HG03521 (cell line): ENCODE measurements around the gene JCAD.

ENCODE experiments used
- ATAC-seq: cut with Tn5 transposase; IDR thresholded peaks from one replicate; pipeline ENCODE4 v1.9.1; 2021; ENCODE audit warnings: mild to moderate bottlenecking, moderate library complexity; ENCODE audit not compliant: unreplicated experiment

The JCAD gene

DNA sequence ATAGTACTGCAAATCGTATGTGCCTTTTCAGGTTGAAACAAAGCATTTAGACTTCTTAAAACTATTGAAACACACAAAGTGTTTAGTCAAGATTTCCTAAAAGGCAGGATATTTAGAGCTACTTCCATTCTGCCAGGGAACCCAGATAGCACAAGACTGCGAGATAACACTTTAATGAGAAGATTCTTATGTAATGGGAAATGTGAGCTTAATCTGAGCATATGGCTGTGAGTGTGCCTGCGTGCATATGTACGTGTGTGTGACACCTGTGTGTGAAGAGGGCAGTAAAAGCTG is 14.3 kb upstream of the JCAD start:
- ATAC-seq: no peak

DNA sequence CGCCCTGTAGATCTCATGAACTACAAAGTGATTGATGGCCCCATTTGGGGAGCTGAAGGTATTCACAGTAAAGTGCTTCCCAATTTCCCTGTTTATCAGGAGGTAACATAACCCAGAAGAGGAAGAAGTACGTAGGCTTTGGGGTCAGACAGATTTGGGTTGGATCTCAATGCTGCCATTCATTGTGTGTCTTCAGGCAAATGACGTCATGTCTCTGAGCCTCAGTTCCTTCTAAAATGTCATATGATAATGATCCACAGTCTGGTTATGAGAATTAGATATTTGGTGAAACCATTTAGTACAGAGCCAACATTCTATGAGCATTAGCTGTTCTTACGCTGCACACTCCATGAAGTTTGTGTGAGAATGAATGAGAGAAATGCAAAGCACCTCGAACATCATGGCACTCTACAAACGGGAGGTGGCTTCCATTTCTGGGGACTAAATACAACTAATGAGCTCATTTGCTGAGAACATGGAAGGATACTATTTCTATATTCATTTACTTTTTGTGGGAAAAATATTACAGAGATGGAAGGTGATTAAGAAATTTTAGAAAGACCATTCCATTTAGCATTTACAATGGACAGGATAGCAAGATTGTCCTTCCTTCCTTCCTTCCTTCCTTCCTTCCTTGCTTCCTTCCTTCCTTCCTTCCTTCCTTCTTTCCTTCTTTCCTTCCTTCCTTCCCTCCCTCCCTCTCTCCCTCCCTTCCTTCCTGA is 13.8 kb upstream of the JCAD start:
- no peak for ATAC-seq

DNA sequence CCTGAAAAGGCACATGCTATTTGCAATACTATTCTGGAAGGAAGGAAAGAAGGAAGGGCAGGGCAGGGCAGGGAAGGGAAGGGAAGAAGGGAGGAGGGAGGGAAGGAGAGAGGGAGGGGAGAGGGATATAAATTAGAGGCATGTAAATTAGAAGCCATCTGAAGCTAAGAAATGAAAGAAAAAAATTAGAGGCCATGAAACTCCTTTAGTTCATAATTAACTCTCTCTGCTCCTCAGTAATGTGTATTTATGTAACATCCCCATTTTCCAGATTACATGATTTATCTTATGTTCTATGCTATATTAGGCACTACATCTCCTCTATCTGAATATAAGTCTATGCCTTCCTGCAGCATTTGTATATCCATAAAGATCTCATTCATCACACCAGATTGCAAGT is 12.7 kb upstream of the JCAD start:
- ATAC-seq: no peak

DNA sequence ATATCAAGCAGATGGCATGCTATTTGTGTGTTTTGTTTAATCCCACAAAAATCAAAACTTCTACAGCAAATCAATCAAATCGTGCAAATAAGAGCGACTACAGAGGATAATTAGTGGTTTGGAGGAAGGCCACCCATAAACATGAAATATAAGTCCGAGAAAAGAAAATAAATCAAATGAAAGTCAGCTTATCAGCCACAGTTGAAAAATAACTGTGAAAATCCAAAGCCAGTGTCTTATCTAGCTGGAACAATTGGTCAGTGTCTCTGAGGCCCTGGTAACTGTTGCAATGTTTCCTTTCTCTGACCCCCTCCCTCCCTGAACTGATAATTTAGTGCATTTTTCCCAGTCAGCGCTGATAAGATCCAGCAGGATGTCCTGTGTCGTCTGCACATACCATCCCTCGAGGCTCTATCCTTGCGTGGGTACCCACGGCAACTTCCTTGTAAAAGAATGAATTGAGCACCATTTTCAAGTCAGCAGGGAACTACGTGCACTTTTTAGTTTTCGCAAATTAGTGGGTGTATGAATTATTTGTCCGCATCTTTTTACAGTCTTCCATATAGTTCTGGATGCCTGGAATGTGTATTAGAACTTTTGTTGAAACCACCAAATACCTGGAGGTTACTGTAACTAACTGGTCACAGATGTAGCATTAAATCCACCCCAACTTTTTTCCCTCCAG is 10.8 kb upstream of the JCAD start:
- ATAC-seq: no peak

DNA sequence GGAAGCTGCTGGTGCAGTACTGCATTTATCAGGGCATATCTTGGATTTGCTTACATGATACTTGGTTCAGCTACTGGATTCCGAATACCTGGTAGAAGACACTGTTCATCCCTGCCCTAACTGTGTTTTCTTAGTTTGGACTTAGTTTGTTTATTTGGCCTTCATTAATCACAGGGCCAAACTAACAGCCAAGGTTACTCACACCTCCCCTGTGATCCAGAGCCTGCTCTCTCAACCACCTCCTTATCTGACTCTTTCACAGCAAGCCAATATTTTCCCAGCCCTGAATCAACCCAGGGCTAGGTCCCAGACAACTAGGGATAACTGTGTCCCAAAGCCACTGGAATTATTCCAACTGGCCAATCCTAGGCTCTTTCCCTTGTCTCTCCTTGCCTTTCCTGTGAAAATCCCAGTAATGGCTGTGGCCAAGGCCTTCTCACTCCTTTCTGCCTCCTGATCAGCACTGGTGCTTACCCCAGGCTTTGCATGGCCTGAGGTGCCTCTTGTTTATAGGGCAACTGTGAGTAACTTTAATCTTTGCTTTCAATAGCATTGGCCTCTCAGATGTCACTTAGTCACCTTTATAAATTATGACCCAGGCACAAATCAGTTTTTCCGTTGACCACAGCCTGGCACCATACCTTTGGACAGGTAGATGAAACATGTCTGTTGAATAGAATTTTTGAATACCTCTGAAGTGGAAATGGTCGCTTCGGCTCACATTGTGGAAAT is 9.3 kb upstream of the JCAD start:
- no peak for ATAC-seq

DNA sequence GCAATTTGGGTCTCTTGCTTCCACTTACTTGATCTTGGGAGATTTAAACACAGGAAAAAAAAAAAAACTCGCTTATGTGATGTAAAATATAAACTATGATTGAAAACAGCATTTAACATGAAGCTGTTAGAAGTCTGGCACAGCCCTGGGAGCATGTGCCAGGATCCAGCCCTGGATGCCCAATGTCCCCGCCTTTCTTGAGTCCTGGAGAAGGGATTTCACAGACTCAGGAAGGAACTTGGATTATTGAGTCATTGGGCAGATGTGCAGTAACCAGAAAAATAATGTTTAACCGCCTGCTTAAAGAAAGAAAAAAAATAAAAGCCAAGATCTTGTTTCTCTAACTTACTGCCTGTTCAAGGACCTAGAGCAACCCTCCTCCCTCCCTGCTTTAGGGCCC is 3.7 kb upstream of the JCAD start:
- ATAC-seq: no peak

DNA sequence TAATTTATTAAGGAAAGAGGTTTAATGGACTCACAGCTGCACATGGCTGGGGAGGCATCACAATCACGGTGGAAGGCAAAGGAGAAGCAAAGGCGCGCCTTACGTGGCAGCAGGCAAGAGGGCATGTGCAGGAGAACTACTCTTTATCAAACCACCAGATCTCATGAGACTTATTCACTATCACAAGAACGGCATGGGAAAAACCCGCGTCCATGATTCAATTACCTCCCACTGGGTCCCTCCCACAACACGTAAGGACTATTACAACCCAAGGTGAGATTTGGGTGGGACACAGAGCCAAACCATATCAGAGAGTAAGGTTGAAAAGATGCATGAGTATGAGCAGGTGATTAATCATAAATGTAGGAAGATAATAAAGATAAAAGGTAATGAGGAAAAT is 3.2 kb upstream of the JCAD start:
- no peak for ATAC-seq

DNA sequence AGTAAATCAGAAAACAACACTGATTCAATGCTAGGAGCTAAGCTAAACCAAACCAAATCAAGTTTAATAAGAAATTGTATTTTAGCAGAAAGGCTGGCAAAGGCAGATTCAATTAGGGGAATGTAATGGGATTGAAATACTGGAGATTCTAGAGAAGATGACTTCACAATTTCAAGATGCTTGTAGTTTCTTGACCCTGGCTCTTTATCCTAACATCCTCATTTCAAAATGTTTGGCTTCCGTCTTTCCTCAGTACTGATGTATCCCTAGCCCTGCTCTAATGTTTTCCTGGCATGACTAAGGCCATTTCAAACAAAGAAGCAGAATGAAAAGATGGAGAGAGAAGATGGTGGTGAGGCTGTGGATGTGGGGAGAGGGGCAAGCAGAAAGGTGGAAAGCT is 2.7 kb upstream of the JCAD start:
- no peak for ATAC-seq

DNA sequence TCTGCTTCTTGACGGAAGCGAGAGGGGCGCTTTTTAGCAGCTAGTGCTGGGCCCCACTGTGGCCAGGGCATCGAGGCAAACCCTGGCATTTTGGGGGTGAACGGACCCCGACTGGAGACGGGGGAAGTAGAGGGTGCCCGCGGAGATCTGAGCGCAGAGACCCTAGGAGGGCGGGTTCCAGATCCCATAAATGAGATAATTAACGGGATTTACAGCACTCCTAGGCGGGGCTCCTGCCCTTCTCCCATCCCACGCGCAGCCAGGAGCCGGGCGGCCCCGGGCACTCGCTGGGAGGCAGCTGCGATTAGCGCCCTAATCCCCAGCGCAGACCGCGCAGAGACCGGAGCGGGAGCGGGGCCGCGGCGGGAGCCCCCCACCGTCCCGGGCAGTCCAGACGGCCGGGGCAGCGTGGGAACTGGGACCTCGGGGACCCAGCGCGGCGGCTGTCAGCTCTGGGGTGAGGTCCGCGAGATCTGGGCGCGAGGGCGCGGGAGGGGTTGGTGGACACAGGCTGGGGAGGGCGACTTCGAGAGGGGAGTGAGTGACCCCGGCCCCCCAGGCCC is 735 bp downstream of the JCAD start:
- no peak for ATAC-seq

DNA sequence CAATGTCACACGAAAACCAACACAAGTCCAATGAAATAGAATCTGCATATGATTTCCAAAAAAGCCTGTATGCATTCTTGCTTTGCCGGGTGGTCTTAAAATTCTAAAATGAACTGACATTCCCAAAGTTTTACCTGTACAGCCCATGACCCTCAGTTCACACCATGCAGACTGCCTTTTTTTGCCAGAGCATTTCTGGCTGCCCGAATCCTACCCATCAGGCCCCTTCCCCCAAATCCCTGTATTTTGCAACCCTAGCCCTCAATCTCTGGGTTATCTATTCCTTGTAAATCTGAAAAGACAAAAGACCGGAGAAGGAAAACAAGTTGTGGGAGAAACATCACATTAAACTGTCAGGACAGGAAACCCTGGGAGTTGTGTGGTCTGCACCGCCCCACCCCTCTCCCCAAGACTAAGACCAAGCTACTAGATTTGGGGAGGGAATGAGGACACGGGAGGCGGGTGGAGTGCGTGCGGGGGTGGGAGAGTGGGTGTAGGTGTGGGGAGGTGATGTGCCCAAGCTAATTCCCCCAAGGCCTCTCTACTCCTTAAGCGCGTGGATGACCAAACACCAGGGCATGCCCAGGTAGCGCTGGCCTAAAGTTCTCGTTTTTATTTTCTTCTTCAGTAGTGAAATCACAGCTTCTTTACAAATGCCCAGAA is 1.4 kb downstream of the JCAD start:
- no peak for ATAC-seq

DNA sequence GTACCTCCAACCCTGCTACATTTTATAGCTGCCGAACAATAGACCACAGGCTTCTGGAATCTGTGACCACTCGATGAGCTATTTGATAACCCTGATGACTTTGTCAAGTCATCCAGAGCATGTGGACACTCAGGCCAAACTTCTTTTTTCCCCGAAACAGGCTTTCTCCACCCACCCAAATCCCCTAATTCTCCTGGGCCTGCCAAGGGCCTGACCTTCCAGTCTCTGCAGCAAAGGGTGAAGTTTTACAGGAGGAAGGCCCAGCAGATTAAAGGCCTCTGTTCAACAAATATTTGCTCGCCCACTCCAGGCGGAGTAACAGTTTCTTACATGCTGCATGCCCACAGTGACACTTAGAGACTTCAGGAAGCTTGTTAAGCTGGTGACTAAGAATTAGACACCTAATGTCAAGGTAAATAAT is 2.0 kb downstream of the JCAD start:
- no peak for ATAC-seq

DNA sequence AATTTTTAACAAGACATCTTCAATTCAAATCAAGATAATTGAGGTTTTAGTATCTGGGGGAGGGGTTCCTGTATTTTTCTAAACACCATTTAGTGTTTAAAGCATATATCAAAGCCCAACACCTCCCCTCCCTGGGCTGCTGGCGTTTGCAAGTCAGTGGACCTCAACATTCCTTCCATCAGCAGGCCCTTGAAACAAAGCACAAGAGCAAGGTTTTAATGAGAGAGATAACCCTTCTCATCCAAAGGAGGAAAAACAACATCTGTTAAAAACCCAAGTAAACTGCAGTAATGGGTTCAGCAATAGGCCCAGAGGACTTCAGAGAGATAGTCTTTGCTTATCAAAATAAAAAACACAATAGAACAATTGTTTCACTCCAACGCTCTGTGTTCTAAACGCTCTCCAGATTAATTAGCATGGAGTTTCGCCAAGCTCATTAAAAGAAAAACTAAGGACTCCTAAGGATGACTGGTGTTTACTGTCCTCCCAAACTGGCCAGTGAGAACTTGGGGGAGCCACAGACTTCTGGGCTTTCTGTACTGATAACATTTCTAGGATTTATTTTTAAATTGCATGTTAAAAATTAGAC is 2.5 kb downstream of the JCAD start:
- ATAC-seq: no peak

DNA sequence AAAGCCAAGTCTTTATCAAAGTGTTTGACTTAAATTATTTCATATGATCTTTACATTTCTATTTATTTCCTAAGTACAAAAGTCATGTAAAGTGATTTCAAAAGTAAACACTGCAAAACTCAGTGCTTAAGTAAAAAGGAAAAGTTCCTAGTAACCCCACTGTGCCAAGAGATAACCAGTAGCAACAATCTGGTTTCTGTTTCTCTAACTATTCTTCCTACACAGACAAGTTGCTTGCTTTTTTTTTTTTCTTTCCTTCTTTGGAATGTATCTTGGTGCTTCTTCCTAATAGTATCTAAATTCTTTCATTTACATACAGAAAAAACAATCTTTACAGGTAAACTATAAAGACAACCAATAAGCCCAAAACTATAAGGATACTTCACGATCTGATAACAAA is 3.1 kb downstream of the JCAD start:
- no peak for ATAC-seq

DNA sequence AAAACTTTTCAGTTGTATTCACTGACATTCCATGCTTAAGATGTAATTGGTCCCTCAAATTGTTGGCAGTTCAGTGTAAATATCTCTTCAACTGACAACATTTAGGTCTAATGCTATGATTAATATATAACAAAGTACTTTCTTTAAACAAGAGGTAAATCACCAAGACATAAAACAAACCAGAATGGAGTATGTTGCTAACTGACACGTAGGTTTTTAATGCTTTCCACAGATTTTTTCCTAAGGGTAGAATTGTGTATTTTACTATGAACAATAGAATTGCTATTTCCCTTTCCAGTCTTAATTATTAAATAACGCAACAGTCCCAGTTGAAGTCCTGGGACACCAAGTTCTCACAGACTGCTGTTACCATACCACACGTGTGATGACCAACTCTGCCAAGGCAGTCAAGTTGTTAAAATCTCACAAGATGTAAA is 4.1 kb downstream of the JCAD start:
- no peak for ATAC-seq

DNA sequence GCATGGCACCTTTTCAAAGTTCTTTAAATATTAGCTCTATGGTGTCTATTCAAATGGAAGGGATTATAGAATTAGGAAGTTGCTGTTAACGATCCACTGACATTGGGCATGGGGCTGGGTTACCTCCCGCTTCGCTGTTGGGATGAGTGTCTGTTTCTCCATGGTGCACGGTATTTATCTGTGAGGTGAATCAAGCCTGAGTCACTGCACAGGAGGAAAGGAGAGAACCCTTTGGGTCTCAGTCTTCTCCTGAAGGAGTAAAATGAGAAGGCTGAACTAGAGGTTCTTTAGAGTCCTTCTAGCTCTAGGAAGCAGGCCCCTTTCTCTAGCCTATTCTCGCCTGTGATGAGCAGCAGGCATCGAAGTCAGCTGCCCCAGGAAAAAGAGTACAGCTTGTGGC is 7.3 kb downstream of the JCAD start:
- ATAC-seq: no peak

DNA sequence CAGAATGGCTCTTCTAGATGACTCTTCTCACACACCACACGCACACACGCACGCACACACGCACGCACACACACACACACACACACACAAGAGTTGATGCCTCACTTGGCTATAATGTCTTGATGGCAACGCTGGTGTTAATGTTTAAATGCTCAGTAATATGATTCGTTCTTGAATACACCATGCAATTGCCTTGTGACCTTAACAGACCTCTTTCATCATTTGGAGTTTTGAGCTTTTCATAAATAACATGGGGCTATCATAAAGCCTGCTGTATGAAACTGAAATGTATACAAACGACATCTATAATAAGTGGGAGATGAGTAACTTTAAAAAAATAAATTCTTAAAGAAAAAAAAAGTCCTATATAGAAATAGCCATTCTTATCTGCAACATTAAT is 8.2 kb downstream of the JCAD start:
- no peak for ATAC-seq

DNA sequence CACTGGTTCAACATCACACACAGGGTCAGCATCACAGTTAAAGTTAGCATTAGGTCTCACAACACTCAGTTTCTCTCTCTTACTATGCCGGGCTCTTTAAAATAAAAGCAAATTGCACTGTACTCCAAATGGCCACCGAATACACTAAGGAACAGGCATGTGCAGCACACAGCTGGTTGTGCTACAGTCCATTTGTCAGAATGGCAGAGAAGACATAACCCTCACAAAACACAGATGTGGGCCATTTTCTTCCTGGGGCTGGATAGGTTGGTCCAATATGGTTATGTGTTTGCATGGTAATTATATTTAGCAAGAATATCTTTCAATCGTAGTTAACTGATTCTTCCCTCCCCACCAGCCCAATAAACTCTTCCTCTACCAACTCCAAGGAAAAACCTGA is 9.0 kb downstream of the JCAD start:
- no peak for ATAC-seq

DNA sequence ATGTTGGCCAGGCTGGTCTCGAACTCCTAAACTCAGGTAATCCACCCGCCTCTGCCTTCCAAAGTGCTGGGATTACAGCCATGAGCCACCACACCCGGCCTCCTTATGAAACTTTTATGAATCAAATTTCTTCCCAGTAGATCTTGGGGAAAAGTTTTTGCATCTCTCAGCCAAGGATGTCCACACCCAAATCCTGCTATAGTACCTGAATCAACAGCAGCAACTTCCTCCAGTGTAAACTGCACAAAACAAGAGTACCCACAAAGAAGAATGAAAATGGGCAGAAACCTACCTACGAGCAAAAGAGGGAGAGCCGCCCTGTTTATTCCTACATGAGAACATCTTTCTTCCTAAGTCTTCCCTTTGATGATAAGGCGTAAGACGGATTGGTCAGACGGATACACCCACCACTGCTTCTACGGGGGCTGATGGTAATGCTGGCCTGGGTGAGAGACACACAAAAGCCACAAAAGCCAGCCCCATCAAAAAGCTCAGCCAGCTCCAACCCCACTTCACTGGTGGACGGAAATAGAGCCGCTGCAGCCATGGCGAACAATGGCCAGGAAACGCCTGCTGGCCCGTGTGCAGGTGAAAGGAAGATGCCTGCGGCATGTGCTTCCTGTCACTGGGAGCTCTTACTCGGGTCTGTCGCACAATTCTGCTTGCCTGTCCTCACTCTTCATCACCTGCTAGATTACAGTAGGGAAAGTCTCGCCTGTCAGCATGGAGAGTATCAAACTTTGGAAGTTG is 10.4 kb downstream of the JCAD start:
- ATAC-seq: no peak

DNA sequence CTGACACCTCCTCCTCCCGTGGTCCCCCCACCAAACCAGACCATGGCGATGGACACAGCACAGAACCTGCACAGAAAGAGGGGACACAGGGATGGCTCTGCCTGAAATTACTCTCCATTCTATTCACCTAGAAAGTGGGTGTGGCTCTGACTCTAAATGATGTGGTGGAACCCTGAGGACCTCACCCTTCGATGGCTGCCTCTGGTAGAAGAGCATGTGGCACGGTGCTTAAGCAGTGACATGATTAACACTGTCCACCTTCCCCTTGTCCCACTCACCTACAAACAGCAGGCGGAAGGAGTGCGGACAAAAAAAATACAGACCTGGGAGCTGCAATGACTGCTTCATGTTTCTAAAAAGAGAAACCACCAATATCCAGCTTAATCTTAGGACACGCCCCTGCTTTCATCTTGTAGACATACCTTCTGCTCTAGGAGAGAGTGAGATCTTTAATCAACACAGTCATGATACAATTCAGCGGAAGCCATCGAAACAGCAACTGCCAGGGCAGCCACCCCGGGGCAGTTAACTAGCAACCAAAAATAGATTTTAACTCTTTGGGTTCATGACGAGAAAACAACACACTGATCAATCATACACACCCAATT is 11.4 kb downstream of the JCAD start:
- ATAC-seq: no peak

DNA sequence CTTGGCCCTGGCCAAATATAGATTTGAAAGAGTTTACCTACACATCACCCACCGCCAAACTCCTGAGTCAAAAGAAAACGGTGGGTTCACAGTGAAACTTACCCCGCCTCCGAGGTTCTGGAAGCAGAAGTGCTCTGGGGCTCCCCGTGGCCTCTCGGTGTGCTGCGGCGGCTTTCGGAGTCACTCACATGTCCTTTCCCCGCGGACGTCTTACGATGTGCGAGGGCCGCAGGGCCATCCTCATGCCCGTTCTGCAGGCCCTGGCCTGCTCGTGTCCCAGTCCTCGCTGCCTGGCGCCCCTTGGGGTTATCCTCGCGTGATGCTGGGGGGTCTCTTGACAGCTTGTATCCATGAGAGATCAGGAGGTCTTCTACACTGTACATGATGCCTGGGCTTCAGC is 12.0 kb downstream of the JCAD start:
- ATAC-seq: no peak
